Measurements from ENCODE around the gene OTOF. TPM values are rescaled to one million over a fixed set of nuclear protein-coding genes. Genes with fewer than 3 reads are reported as not detected.

Gene OTOF
- total RNA-seq, 1 donor from 2014 or later = not detected

GRCh38 chr2:26481706-26482105 lies 3.8 kb upstream of the OTOF start:
- H3K4me1 ChIP-seq = peaks cover 31% of the 10 kb centered on the region
- H3K4me3 ChIP-seq = no peak overlapping the region
- no peaks in the 10 kb centered on the region for H3K36me3 ChIP-seq
- TF ChIP-seq, protein P1, sequence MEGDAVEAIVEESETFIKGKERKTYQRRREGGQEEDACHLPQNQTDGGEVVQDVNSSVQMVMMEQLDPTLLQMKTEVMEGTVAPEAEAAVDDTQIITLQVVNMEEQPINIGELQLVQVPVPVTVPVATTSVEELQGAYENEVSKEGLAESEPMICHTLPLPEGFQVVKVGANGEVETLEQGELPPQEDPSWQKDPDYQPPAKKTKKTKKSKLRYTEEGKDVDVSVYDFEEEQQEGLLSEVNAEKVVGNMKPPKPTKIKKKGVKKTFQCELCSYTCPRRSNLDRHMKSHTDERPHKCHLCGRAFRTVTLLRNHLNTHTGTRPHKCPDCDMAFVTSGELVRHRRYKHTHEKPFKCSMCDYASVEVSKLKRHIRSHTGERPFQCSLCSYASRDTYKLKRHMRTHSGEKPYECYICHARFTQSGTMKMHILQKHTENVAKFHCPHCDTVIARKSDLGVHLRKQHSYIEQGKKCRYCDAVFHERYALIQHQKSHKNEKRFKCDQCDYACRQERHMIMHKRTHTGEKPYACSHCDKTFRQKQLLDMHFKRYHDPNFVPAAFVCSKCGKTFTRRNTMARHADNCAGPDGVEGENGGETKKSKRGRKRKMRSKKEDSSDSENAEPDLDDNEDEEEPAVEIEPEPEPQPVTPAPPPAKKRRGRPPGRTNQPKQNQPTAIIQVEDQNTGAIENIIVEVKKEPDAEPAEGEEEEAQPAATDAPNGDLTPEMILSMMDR (IDR thresholded peaks at IDR 0.05; ENCODE audit: borderline replicate concordance) = no peak
- intact Hi-C loops (cut with micrococcal nuclease) = no loop called here
- H3K27ac ChIP-seq (replicated peaks) = no peak overlapping the region
- H3K27me3 ChIP-seq (ENCODE audit: low read depth) = no peaks in the 10 kb centered on the region
- H3K9me3 ChIP-seq (replicated peaks) = no peaks in the 10 kb centered on the region
- no peak for DNase-seq

DNA sequence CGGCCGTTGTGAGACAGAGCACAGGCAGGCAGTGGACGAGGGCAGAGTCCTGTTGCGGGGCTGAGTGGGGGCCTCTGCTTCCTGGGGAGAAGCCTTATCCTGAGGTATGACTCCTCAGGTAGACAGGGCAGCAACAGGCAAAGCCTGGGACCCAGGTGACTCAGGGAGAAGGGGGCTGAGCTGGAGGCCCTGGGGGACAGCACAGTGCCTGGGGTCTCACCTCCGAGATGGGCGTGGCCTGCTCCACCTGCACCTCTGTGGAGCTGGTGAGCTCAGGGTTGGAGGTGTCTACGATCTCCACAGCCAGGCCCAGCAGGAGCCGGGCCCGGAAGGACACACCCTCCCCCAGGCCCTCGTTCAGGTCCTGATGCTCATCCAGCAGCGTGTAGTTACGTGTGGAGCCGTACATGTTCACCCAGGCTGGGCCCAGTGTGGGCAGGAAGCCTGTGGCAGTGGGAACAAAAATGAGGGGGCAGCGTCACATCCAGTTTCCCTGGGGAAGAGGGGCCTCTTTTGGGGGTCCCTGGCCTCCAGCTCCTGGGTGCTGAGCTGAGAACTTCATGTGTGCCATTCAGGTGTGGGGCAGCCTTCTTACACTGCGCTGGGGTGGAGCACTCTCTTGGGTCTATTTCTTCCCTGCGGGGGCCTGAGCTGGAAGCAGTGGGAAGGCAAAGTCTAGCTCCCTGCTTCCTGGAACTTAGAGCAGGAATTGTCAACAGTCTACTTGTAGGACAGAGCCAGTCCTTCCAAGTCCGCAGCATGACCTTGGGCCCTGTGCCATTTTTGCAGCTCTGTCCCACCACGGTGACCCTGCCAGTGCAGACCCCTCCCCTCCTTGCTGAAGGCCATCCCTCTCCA lies 2.9 kb upstream of the OTOF start:
- peaks cover 31% of the 10 kb centered on the region for H3K4me1 ChIP-seq
- no peak for DNase-seq
- H3K9me3 ChIP-seq (replicated peaks) = no peaks in the 10 kb centered on the region
- no peak overlapping the region for H3K4me3 ChIP-seq
- H3K27ac ChIP-seq (replicated peaks) = no peak overlapping the region
- no peaks in the 10 kb centered on the region for H3K27me3 ChIP-seq (ENCODE audit: low read depth)
- no peaks in the 10 kb centered on the region for H3K36me3 ChIP-seq
- intact Hi-C loops (cut with micrococcal nuclease) = no loop called here
- TF ChIP-seq, protein P1 (IDR thresholded peaks at IDR 0.05; ENCODE audit: borderline replicate concordance) = no peak

DNA sequence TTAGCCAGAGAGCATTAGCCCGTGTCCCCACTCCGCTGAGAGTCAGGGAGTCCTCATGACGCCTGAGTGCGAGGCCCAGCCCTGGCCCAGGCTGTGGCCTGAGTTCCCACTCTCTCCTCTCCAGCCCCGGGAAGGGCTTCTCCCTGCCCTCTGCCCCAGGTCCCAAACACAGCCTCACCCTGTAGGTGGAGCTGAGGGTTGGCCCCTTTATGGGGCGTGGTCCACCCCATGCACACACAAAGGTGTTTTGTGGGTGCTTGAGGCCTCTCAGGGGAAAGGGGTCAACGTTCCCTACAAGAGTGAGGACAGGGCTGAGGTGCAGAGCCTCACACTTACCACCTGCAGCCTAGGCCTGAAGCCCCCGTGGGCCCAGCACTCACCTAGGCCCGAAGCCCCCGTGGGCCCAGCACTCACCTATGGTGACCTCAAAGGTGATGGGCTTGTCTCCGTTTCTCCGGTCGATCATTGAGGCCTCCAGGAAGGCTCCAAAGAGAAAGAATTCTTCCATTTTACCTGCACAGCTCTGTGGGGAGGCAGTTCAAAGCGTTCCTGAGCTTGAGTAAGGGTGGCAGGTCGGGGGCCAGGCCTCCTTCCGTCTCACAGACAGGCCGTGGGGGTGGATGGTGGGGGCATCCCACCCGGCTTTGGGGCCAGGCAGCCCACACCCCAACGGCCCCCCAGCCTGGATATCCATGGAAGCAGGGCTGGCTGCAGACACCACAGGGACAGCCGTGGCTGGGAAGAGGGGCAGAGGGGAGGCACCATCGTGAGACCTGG lies 2.1 kb upstream of the OTOF start:
- H3K4me1 ChIP-seq = peaks cover 31% of the 10 kb centered on the region
- no peak overlapping the region for H3K4me3 ChIP-seq
- no peaks in the 10 kb centered on the region for H3K36me3 ChIP-seq
- no peaks in the 10 kb centered on the region for H3K9me3 ChIP-seq (replicated peaks)
- intact Hi-C loops (cut with micrococcal nuclease) = no loop called here
- no peaks in the 10 kb centered on the region for H3K27me3 ChIP-seq (ENCODE audit: low read depth)
- no peak for DNase-seq
- H3K27ac ChIP-seq (replicated peaks) = no peak overlapping the region
- TF ChIP-seq, protein P1 (IDR thresholded peaks at IDR 0.05; ENCODE audit: borderline replicate concordance) = no peak

DNA sequence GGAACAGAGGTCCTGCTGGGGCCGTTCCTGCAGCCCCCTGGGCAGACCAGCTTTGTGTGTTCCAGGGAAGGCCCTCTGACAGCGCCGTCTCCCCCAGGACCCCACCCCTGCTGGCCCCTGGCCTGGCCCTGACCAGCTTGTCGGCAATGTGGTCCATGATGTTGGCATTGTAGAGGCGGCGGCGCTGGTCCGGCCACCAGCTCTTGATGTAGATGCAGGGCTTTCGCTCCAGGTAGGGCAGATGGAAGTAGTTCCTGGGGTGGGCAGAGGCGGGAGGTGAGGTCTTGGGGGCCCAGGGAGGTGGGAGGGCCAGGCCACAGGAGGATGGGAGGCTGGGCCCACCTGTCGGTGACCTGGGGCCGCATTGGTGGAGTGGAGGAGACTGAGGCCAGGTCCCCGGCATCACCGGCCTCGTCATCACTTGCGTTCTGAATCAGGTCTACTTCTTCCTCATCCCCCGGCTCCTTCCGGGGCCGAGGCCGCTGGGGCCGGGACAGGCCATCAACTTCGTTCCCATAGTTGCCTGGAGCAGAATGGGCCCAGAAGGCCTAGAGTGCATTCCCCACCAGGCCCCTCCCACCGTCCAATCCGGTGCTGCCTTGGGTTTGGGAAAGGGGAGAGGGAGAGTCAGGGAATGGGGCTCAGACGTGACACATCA lies 1.3 kb upstream of the OTOF start:
- no peak overlapping the region for H3K27ac ChIP-seq (replicated peaks)
- H3K9me3 ChIP-seq (replicated peaks) = no peaks in the 10 kb centered on the region
- no peak overlapping the region for H3K4me3 ChIP-seq
- no peaks in the 10 kb centered on the region for H3K36me3 ChIP-seq
- no peak for DNase-seq
- H3K27me3 ChIP-seq (ENCODE audit: low read depth) = no peaks in the 10 kb centered on the region
- TF ChIP-seq, protein P1 (IDR thresholded peaks at IDR 0.05; ENCODE audit: borderline replicate concordance) = no peak
- peaks cover 25% of the 10 kb centered on the region for H3K4me1 ChIP-seq
- intact Hi-C loops (cut with micrococcal nuclease) = no loop called here

- peaks cover 16% of the 10 kb centered on the region for H3K4me1 ChIP-seq
- intact Hi-C loops (cut with micrococcal nuclease) = no loop called here
- H3K4me3 ChIP-seq = no peak overlapping the region
- TF ChIP-seq, protein P1 (IDR thresholded peaks at IDR 0.05; ENCODE audit: borderline replicate concordance) = no peak
- no peaks in the 10 kb centered on the region for H3K36me3 ChIP-seq
- no peak overlapping the region for H3K27ac ChIP-seq (replicated peaks)
- no peak for DNase-seq
- no peaks in the 10 kb centered on the region for H3K9me3 ChIP-seq (replicated peaks)
- no peaks in the 10 kb centered on the region for H3K27me3 ChIP-seq (ENCODE audit: low read depth)
These were observed 442 bp upstream of the OTOF start for GRCh38 chr2:26478366-26478765.

Data from left ventricle myocardium inferior (tissue), 1 donor.